CD14-positive monocyte (primary cell): ENCODE measurements around the gene DDX47. TPM values are rescaled to one million over a fixed set of nuclear protein-coding genes. Genes with fewer than 3 reads are reported as not detected.

ENCODE experiments used
- DNase-seq, 3 donors: peaks; one replicate each; pipeline ENCODE4 v3.0.0-alpha.2; 2011 to 2022
- H2AFZ ChIP-seq: 2 replicates; pipeline ENCODE4 v1.6.0; 2012; ENCODE audit warnings: mild to moderate bottlenecking, low read depth, low read length, inconsistent platforms; ENCODE audit not compliant: insufficient read depth, poor library complexity, severe bottlenecking
- H3K27ac ChIP-seq, 2 donors: 1 replicate in 1 of 2; 2 replicates in 1 of 2; pipeline ENCODE4 v1.5.1; 2012 to 2013; ENCODE audit warnings: low read length in 2 of 2, control low read depth in 1 of 2, inconsistent platforms in 1 of 2, low read depth in 1 of 2, mild to moderate bottlenecking in 1 of 2
- H3K27me3 ChIP-seq, 2 donors: one replicate each; pipeline versions ENCODE4 v1.6.0 to v1.6.1; 2011 to 2013; ENCODE audit warnings: low read length in 2 of 2; ENCODE audit not compliant: control insufficient read depth in 2 of 2, insufficient read depth in 2 of 2
- H3K36me3 ChIP-seq, 2 donors: replicated peaks in 1 of 2; 1 replicate in 1 of 2; 2 replicates in 1 of 2; pipeline versions ENCODE4 v1.5.1 to v1.6.1; 2012 to 2013; ENCODE audit warnings: low read length in 2 of 2, control low read depth in 1 of 2, inconsistent platforms in 1 of 2, mild to moderate bottlenecking in 1 of 2; ENCODE audit not compliant: insufficient read depth in 2 of 2, control insufficient read depth in 1 of 2
- H3K4me1 ChIP-seq, 2 donors: 1 replicate in 1 of 2; 2 replicates in 1 of 2; pipeline versions ENCODE4 v1.5.1 to v1.6.1; 2012 to 2013; ENCODE audit warnings: low read length in 2 of 2, control low read depth in 1 of 2, inconsistent platforms in 1 of 2, mild to moderate bottlenecking in 1 of 2, moderate library complexity in 1 of 2; ENCODE audit not compliant: insufficient read depth in 2 of 2, control insufficient read depth in 1 of 2
- H3K4me2 ChIP-seq: replicated peaks from 2 replicates; pipeline ENCODE3; 2012; ENCODE audit warnings: low read length, moderate library complexity, mild to moderate bottlenecking; ENCODE audit not compliant: poor library complexity, severe bottlenecking; ENCODE audit errors: extremely low read depth
- H3K4me3 ChIP-seq, 3 experiments: fragments of 200-600 bp in 1 of 3; sonication (generic) in 1 of 3; replicated peaks in 1 of 3; 1 replicate in 2 of 3; 2 replicates in 1 of 3; pipeline ENCODE4 v1.5.1; 2011 to 2013; ENCODE audit warnings: low read length in 3 of 3, mild to moderate bottlenecking in 3 of 3, control low read depth in 2 of 3, low read depth in 2 of 3, inconsistent platforms in 1 of 3, moderate library complexity in 1 of 3
- H3K79me2 ChIP-seq: 2 replicates; pipeline ENCODE4 v1.6.0; 2012; ENCODE audit warnings: mild to moderate bottlenecking, control low read depth, inconsistent platforms, low read length, moderate library complexity; ENCODE audit not compliant: insufficient read depth
- H3K9ac ChIP-seq: 2 replicates; pipeline ENCODE4 v1.6.0; 2017; ENCODE audit warnings: low read length, mild to moderate bottlenecking; ENCODE audit not compliant: insufficient read depth, poor library complexity, severe bottlenecking
- H3K9me3 ChIP-seq, 2 donors: replicated peaks in 1 of 2; 1 replicate in 1 of 2; 2 replicates in 1 of 2; pipeline versions ENCODE4 v1.5.1 to v1.6.1; 2012 to 2013; ENCODE audit warnings: low read length in 2 of 2, control low read depth in 1 of 2; ENCODE audit not compliant: control insufficient read depth in 1 of 2, insufficient read depth in 1 of 2
- H4K20me1 ChIP-seq: 2 replicates; pipeline ENCODE4 v1.6.0; 2012; ENCODE audit warnings: mild to moderate bottlenecking, low read length, control low read depth, moderate library complexity; ENCODE audit not compliant: insufficient read depth
- H3K27ac Mint-ChIP-seq, 7 donors: one replicate each; pipeline ENCODE4 v1.8.0; 2020; ENCODE audit warnings: mild to moderate bottlenecking in 7 of 7, mixed read lengths in 7 of 7, moderate library complexity in 6 of 7, inconsistent platforms in 2 of 7
- H3K27me3 Mint-ChIP-seq, 3 donors: one replicate each; pipeline ENCODE4 v1.8.0; 2021 to 2022; ENCODE audit warnings: low read depth in 3 of 3, mild to moderate bottlenecking in 3 of 3, mixed read lengths in 3 of 3, moderate library complexity in 3 of 3, inconsistent platforms in 1 of 3
- H3K36me3 Mint-ChIP-seq, 2 donors: one replicate each; pipeline ENCODE4 v1.8.0; 2020; ENCODE audit warnings: mixed read lengths in 2 of 2, inconsistent platforms in 1 of 2, mild to moderate bottlenecking in 1 of 2
- H3K4me1 Mint-ChIP-seq: one replicate; pipeline ENCODE4 v1.8.0; 2020; ENCODE audit warnings: mild to moderate bottlenecking, mixed read lengths
- H3K4me3 Mint-ChIP-seq, 2 donors: one replicate each; pipeline ENCODE4 v1.8.0; 2020; ENCODE audit warnings: mild to moderate bottlenecking in 2 of 2, mixed read lengths in 2 of 2, moderate library complexity in 1 of 2
- H3K9me3 Mint-ChIP-seq, 7 donors: one replicate each; pipeline ENCODE4 v1.8.0; 2020 to 2022; ENCODE audit warnings: mixed read lengths in 7 of 7, mild to moderate bottlenecking in 6 of 7, moderate library complexity in 6 of 7, inconsistent platforms in 2 of 7
- WGBS: methylation state at CpG from one replicate; pipeline ENCODE4 v1.1.5; 2013; ENCODE audit warnings: missing lambda C conversion rate; ENCODE audit not compliant: insufficient coverage; 5-methylcytosine and 5-hydroxymethylcytosine counted together
- intact Hi-C, 2 donors: fragments of 100-400 bp; cut with micrococcal nuclease; formaldehyde crosslinking; loops; one replicate each; pipeline versions ENCODE4 v1.15.0 to v1.15.1; 2023
- polyA plus RNA-seq, 3 donors: library from polyadenylated mRNA; depleted of rRNA in 1 of 3; unstranded in 2 of 3; stranded (reverse) in 1 of 3; fragments of 300-500 nt in 2 of 3; fragments of >200 nt in 1 of 3; fragmentation: Illumina TruSeq in 2 of 3; gene quantifications; 1 replicate in 2 of 3; 2 replicates in 1 of 3; pipeline ENCODE4 v1.2.3, GENCODE V29; 2012 to 2021
- TF ChIP-seq, protein P1 (sequence below): fragments of 200-600 bp; IDR thresholded peaks from one replicate; pipeline ENCODE4 v1.8.0; 2022; ENCODE audit warnings: antibody characterized with exemption, mild to moderate bottlenecking

The DDX47 gene
- polyA plus RNA-seq, 3 donors = 27.6 to 35.2 (median 30.1) TPM

- Histone ChIP-seq H3K4me2 (no peak overlapping the region), H2AFZ (no peak overlapping the region), H3K4me3 (no peak overlapping the region), H3K36me3 (no peaks in the 10 kb centered on the region), H4K20me1 (no peaks in the 10 kb centered on the region), H3K9me3 (no peaks in the 10 kb centered on the region), H3K4me1 (peaks cover 4 to 5% of the 10 kb centered on the region in 2 donors), H3K27me3 (no peaks in the 10 kb centered on the region), H3K27ac (no peak overlapping the region), H3K9ac (no peak overlapping the region), H3K79me2 (no peaks in the 10 kb centered on the region)
- intact Hi-C loops = no loop called here
- Mint-ChIP-seq H3K27ac (no peak overlapping the region), H3K4me1 (peaks cover 4% of the 10 kb centered on the region), H3K9me3 (no peaks in the 10 kb centered on the region), H3K36me3 (no peaks in the 10 kb centered on the region), H3K4me3 (no peak overlapping the region), H3K27me3 (peaks cover 1 to 4% (median 2%) of the 10 kb centered on the region in 3 donors)
- no CpG with 5 or more reads among the region's 6 CpGs for WGBS
- DNase-seq = no peak
- TF ChIP-seq, protein P1, sequence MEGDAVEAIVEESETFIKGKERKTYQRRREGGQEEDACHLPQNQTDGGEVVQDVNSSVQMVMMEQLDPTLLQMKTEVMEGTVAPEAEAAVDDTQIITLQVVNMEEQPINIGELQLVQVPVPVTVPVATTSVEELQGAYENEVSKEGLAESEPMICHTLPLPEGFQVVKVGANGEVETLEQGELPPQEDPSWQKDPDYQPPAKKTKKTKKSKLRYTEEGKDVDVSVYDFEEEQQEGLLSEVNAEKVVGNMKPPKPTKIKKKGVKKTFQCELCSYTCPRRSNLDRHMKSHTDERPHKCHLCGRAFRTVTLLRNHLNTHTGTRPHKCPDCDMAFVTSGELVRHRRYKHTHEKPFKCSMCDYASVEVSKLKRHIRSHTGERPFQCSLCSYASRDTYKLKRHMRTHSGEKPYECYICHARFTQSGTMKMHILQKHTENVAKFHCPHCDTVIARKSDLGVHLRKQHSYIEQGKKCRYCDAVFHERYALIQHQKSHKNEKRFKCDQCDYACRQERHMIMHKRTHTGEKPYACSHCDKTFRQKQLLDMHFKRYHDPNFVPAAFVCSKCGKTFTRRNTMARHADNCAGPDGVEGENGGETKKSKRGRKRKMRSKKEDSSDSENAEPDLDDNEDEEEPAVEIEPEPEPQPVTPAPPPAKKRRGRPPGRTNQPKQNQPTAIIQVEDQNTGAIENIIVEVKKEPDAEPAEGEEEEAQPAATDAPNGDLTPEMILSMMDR = no peak
Observed at GRCh38 chr12:12792421-12792820, 20.7 kb upstream of the DDX47 start.

GRCh38 chr12:12794686-12795085, 18.5 kb upstream of the DDX47 start:
- Histone ChIP-seq H3K27ac (no peak overlapping the region), H3K4me1 (no peaks in the 10 kb centered on the region), H4K20me1 (no peaks in the 10 kb centered on the region), H3K27me3 (no peaks in the 10 kb centered on the region), H3K9ac (no peak overlapping the region), H3K9me3 (no peaks in the 10 kb centered on the region), H3K36me3 (no peaks in the 10 kb centered on the region), H3K4me3 (no peak overlapping the region), H3K79me2 (no peaks in the 10 kb centered on the region), H3K4me2 (no peak overlapping the region), H2AFZ (no peak overlapping the region)
- Mint-ChIP-seq H3K27ac (no peak overlapping the region), H3K4me1 (no peaks in the 10 kb centered on the region), H3K36me3 (no peaks in the 10 kb centered on the region), H3K27me3 (peaks cover 0 to 3% (median 2%) of the 10 kb centered on the region in 3 donors), H3K9me3 (peaks cover 0 to 1% (median 0%) of the 10 kb centered on the region in 7 donors), H3K4me3 (no peak overlapping the region)
- no CpG with 5 or more reads among the region's 2 CpGs for WGBS
- TF ChIP-seq, protein P1 = no peak
- no peak for DNase-seq
- intact Hi-C loops = no loop called here
